Neural crest cell (in vitro differentiated cells): ENCODE measurements around the gene CDHR4. TPM values are rescaled to one million over a fixed set of nuclear protein-coding genes. Genes with fewer than 3 reads are reported as not detected.

ENCODE experiments used
- DNase-seq: peaks from one replicate; pipeline ENCODE4 v3.0.0; 2021; ENCODE audit warnings: low read depth, mixed read lengths, low spot score
- H3K27ac Mint-ChIP-seq: one replicate; pipeline ENCODE4 v1.8.0; 2021; ENCODE audit warnings: mild to moderate bottlenecking, mixed read lengths; ENCODE audit not compliant: unreplicated experiment
- H3K27me3 Mint-ChIP-seq: 2 replicates; pipeline ENCODE4 v1.8.0; 2021; ENCODE audit warnings: low read depth, mild to moderate bottlenecking, mixed read lengths
- H3K36me3 Mint-ChIP-seq: 2 replicates; pipeline ENCODE4 v1.8.0; 2021; ENCODE audit warnings: low read depth, mild to moderate bottlenecking, mixed read lengths
- H3K4me1 Mint-ChIP-seq: 2 replicates; pipeline ENCODE4 v1.8.0; 2021; ENCODE audit warnings: mixed read lengths
- H3K4me3 Mint-ChIP-seq: one replicate; pipeline ENCODE4 v1.8.0; 2021; ENCODE audit warnings: mild to moderate bottlenecking, mixed read lengths
- H3K9me3 Mint-ChIP-seq: 2 replicates; pipeline ENCODE4 v1.8.0; 2021; ENCODE audit warnings: mixed read lengths
- CTCF ChIP-seq: fragments of 200-600 bp; sonication (generic); conservative IDR thresholded peaks from 2 replicates; pipeline ENCODE4 v1.5.0; 2021; ENCODE audit warnings: antibody characterized with exemption, mild to moderate bottlenecking
- total RNA-seq: library from RNA; stranded (reverse); gene quantifications from 2 replicates; pipeline ENCODE4 v1.2.1, GENCODE V29; 2021

CDHR4 gene
- total RNA-seq, 1 donor from 2014 or later: 0.12 TPM

GRCh38 chr3:49791571-49791970 is 8.1 kb downstream of the CDHR4 start:
- DNase-seq: no peak
- H3K4me1 Mint-ChIP-seq: peaks cover 21% of the 10 kb centered on the region
- H3K27me3 Mint-ChIP-seq: no peaks in the 10 kb centered on the region
- no peak overlapping the region for H3K27ac Mint-ChIP-seq
- H3K4me3 Mint-ChIP-seq: no peak overlapping the region
- no peak for TF ChIP-seq CTCF
- H3K9me3 Mint-ChIP-seq: no peaks in the 10 kb centered on the region
- H3K36me3 Mint-ChIP-seq: no peaks in the 10 kb centered on the region

GRCh38 chr3:49790626-49791411 is 8.9 kb downstream of the CDHR4 start:
- Mint-ChIP-seq H3K4me1 (peaks cover 23% of the 10 kb centered on the region), H3K9me3 (no peaks in the 10 kb centered on the region), H3K27ac (peak overlapping the region; percentile 70), H3K27me3 (no peaks in the 10 kb centered on the region), H3K4me3 (no peak overlapping the region), H3K36me3 (no peaks in the 10 kb centered on the region)
- TF ChIP-seq CTCF: no peak
- no peak for DNase-seq

DNA sequence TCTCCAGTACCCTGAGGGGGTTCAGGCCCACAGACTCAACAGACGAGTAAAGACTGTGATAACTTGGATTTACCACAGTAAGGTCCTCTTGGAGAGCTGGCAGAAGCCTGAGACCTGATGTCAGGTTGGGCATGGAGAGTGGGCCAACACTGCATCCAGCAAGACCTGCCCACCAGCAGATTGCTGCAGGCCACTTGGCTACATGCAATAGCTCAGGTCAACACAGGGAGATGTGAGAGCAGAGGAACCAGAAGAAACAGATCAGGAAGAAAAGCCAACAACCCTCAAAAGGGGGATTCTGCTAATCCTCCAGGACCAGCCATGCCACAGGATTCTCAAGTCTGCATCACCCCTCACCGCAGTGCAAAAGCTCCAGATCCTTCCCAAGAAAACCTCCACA is 11.6 kb downstream of the CDHR4 start:
- DNase-seq: no peak
- H3K27me3 Mint-ChIP-seq: no peaks in the 10 kb centered on the region
- H3K36me3 Mint-ChIP-seq: peaks cover 5% of the 10 kb centered on the region
- H3K9me3 Mint-ChIP-seq: no peaks in the 10 kb centered on the region
- H3K4me1 Mint-ChIP-seq: peaks cover 38% of the 10 kb centered on the region
- H3K4me3 Mint-ChIP-seq: peak overlapping the region; percentile 18
- no peak overlapping the region for H3K27ac Mint-ChIP-seq
- TF ChIP-seq CTCF: no peak

- Mint-ChIP-seq H3K27me3 (no peaks in the 10 kb centered on the region), H3K4me3 (peak overlapping the region; percentile 92), H3K27ac (peak overlapping the region; percentile 6), H3K36me3 (peaks cover 5% of the 10 kb centered on the region), H3K9me3 (no peaks in the 10 kb centered on the region), H3K4me1 (peaks cover 38% of the 10 kb centered on the region)
- no peak for TF ChIP-seq CTCF
- no peak for DNase-seq
These were observed 12.1 kb downstream of the CDHR4 start for GRCh38 chr3:49787536-49787935.

- Mint-ChIP-seq H3K27ac (peak overlapping the region; percentile 75), H3K36me3 (peaks cover 5% of the 10 kb centered on the region), H3K4me3 (peak overlapping the region; percentile 92), H3K4me1 (peaks cover 38% of the 10 kb centered on the region), H3K27me3 (no peaks in the 10 kb centered on the region), H3K9me3 (no peaks in the 10 kb centered on the region)
- no peak for DNase-seq
- no peak for TF ChIP-seq CTCF
These were observed 12.6 kb downstream of the CDHR4 start for GRCh38 chr3:49787182-49787464.
